ENCODE data around the gene LRP3. TPM values are rescaled to one million over a fixed set of nuclear protein-coding genes. Genes with fewer than 3 reads are reported as not detected.
"Not testable (repeated sequence)": the region's sequence is repeated elsewhere in the genome, so short reads cannot be mapped to it uniquely, and the experiment has no call there.

Gene LRP3
- total and polyA plus RNA-seq, 2 experiments from 2014 or later, result 3.5 to 62.7 TPM

DNA sequence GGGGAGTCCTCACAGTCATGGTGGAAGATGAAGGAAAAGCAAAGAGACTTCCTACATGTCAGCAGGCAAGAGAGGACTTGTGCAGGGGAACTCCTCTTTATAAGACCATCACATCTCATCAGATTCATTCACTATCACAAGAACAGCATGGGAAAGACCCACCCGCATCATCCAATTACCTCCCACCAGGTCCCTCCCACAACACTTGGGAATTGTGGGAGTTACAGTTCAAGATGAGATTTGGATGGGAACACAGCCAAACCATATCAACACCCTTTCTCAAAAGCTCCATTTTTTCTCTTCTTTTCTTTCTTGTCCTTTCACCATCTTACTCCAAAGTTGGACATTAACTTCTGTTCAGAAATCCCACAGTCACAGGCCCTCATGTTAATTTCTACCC is 4.7 kb upstream of the LRP3 start (continued):
- TF ChIP-seq, protein P1, sequence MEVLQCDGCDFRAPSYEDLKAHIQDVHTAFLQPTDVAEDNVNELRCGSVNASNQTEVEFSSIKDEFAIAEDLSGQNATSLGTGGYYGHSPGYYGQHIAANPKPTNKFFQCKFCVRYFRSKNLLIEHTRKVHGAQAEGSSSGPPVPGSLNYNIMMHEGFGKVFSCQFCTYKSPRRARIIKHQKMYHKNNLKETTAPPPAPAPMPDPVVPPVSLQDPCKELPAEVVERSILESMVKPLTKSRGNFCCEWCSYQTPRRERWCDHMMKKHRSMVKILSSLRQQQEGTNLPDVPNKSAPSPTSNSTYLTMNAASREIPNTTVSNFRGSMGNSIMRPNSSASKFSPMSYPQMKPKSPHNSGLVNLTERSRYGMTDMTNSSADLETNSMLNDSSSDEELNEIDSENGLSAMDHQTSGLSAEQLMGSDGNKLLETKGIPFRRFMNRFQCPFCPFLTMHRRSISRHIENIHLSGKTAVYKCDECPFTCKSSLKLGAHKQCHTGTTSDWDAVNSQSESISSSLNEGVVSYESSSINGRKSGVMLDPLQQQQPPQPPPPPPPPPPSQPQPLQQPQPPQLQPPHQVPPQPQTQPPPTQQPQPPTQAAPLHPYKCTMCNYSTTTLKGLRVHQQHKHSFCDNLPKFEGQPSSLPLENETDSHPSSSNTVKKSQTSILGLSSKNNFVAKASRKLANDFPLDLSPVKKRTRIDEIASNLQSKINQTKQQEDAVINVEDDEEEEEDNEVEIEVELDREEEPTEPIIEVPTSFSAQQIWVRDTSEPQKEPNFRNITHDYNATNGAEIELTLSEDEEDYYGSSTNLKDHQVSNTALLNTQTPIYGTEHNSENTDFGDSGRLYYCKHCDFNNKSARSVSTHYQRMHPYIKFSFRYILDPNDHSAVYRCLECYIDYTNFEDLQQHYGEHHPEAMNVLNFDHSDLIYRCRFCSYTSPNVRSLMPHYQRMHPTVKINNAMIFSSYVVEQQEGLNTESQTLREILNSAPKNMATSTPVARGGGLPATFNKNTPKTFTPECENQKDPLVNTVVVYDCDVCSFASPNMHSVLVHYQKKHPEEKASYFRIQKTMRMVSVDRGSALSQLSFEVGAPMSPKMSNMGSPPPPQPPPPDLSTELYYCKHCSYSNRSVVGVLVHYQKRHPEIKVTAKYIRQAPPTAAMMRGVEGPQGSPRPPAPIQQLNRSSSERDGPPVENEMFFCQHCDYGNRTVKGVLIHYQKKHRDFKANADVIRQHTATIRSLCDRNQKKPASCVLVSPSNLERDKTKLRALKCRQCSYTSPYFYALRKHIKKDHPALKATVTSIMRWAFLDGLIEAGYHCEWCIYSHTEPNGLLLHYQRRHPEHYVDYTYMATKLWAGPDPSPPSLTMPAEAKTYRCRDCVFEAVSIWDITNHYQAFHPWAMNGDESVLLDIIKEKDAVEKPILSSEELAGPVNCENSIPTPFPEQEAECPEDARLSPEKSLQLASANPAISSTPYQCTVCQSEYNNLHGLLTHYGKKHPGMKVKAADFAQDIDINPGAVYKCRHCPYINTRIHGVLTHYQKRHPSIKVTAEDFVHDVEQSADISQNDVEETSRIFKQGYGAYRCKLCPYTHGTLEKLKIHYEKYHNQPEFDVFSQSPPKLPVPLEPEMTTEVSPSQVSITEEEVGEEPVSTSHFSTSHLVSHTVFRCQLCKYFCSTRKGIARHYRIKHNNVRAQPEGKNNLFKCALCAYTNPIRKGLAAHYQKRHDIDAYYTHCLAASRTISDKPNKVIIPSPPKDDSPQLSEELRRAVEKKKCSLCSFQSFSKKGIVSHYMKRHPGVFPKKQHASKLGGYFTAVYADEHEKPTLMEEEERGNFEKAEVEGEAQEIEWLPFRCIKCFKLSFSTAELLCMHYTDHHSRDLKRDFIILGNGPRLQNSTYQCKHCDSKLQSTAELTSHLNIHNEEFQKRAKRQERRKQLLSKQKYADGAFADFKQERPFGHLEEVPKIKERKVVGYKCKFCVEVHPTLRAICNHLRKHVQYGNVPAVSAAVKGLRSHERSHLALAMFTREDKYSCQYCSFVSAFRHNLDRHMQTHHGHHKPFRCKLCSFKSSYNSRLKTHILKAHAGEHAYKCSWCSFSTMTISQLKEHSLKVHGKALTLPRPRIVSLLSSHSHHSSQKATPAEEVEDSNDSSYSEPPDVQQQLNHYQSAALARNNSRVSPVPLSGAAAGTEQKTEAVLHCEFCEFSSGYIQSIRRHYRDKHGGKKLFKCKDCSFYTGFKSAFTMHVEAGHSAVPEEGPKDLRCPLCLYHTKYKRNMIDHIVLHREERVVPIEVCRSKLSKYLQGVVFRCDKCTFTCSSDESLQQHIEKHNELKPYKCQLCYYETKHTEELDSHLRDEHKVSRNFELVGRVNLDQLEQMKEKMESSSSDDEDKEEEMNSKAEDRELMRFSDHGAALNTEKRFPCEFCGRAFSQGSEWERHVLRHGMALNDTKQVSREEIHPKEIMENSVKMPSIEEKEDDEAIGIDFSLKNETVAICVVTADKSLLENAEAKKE (CRISPR knock-in tag; IDR thresholded peaks at IDR 0.05), result no peak
- TF ChIP-seq ETS1 (IDR thresholded peaks at IDR 0.05) (no peak), CTCF (conservative IDR thresholded peaks at IDR 0.05; ENCODE audit: low read depth in 2 of 2) (no peak), POLR2AphosphoS5 (IDR thresholded peaks at IDR 0.05; ENCODE audit: low read depth) (no peak), ZNF114 (CRISPR knock-in tag; IDR thresholded peaks at IDR 0.05) (no peak), EZH2 (IDR thresholded peaks at IDR 0.05; ENCODE audit: low read depth, unreplicated experiment) (no peak)

DNA sequence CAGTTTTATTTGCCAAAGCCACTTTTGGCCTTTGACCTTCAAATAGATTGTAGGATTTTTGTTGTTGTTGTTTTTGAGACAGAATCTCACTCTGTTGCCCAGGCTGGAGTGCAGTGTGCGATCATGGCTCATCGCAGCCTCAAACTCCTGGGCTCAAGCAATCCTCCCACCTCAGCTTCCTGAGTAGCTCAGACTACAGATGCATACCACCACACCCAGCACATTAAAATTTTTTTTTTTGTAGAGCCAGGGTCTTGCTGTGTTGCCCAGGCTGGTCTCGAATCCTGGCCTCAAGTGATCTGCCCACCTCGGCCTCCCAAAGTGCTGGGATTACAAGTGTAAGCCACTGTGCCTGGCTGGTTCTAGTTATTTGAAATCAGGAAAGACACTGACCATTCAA is 3.0 kb upstream of the LRP3 start:
- H3K27me3 Mint-ChIP-seq (ENCODE audit: insufficient read depth, low read depth, poor library complexity), result peaks cover 23% of the 10 kb centered on the region

More for the DNA sequence above, 3.0 kb upstream of the LRP3 start:
- peaks cover 10% of the 10 kb centered on the region for H3K4me1 Mint-ChIP-seq
- not testable (repeated sequence) for H3K79me2 ChIP-seq (replicated peaks; ENCODE audit: insufficient read depth); DNase-seq (ENCODE audit: low spot score); H3K4me3 Mint-ChIP-seq; H3K4me3 ChIP-seq; ATAC-seq; H3K36me3 Mint-ChIP-seq (ENCODE audit: low read depth); H3K9me2 ChIP-seq (ENCODE audit: insufficient read depth); H3K4me2 ChIP-seq; H3K36me3 ChIP-seq (ENCODE audit: insufficient read depth); H3K27ac Mint-ChIP-seq; H3F3A ChIP-seq (replicated peaks; ENCODE audit: low read depth); H3K9me3 Mint-ChIP-seq; H3K27ac ChIP-seq (ENCODE audit: low read depth); H2AFZ ChIP-seq; H4K20me1 ChIP-seq (replicated peaks; ENCODE audit: insufficient read depth)
- peaks cover 23% of the 10 kb centered on the region for H3K27me3 ChIP-seq (ENCODE audit: insufficient read depth)
- peaks cover 11% of the 10 kb centered on the region for H3K4me1 ChIP-seq (ENCODE audit: insufficient read depth)
